ENCODE measurements around the gene ARHGEF40.

DNA sequence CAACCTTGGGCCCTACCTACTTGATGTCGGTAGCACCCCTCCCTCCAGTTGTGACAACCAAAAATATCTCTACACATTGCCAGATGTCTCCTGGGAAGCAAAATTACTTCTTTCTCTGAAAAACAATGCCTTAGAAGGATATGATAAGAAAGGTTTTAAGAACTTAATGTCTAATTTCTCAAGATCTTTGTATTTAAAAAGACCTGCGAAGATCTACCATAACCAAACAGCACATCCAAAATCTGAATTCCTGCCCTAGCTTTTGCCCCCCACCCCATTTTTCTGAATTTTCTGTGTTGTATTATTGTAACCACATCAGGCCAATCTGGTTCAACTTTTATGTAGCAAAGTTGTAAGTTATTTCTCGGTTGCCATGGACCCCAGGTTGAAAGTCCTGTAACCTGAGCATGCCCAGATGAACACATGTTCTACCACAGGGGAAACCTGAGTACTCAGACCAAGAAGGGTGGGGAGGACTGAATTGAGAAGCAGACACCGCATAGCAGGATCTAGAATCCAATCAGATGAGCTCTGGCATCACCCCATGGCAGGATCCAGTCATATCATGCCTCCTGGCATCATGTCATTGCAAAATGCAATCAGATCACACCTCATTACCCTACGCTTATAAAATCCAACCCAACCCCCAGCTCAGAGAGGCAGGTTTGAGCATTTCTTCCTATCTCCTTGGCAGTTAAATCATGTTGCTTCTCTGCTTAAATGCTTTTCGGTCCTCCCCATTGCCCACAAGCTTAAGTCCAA, 39.5 kb downstream of the ARHGEF40 start:
- TF ChIP-seq, protein P1, sequence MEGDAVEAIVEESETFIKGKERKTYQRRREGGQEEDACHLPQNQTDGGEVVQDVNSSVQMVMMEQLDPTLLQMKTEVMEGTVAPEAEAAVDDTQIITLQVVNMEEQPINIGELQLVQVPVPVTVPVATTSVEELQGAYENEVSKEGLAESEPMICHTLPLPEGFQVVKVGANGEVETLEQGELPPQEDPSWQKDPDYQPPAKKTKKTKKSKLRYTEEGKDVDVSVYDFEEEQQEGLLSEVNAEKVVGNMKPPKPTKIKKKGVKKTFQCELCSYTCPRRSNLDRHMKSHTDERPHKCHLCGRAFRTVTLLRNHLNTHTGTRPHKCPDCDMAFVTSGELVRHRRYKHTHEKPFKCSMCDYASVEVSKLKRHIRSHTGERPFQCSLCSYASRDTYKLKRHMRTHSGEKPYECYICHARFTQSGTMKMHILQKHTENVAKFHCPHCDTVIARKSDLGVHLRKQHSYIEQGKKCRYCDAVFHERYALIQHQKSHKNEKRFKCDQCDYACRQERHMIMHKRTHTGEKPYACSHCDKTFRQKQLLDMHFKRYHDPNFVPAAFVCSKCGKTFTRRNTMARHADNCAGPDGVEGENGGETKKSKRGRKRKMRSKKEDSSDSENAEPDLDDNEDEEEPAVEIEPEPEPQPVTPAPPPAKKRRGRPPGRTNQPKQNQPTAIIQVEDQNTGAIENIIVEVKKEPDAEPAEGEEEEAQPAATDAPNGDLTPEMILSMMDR (IDR thresholded peaks at IDR 0.05; ENCODE audit: insufficient read depth, low read length) = no peak
- TF ChIP-seq SPI1 (IDR thresholded peaks at IDR 0.05; ENCODE audit: borderline replicate concordance, low read depth) (no peak), GABPA (IDR thresholded peaks at IDR 0.05; ENCODE audit: low read depth) (no peak), POLR2AphosphoS5 (IDR thresholded peaks at IDR 0.05; ENCODE audit: low read depth) (no peak)
- TF ChIP-seq, protein P2, sequence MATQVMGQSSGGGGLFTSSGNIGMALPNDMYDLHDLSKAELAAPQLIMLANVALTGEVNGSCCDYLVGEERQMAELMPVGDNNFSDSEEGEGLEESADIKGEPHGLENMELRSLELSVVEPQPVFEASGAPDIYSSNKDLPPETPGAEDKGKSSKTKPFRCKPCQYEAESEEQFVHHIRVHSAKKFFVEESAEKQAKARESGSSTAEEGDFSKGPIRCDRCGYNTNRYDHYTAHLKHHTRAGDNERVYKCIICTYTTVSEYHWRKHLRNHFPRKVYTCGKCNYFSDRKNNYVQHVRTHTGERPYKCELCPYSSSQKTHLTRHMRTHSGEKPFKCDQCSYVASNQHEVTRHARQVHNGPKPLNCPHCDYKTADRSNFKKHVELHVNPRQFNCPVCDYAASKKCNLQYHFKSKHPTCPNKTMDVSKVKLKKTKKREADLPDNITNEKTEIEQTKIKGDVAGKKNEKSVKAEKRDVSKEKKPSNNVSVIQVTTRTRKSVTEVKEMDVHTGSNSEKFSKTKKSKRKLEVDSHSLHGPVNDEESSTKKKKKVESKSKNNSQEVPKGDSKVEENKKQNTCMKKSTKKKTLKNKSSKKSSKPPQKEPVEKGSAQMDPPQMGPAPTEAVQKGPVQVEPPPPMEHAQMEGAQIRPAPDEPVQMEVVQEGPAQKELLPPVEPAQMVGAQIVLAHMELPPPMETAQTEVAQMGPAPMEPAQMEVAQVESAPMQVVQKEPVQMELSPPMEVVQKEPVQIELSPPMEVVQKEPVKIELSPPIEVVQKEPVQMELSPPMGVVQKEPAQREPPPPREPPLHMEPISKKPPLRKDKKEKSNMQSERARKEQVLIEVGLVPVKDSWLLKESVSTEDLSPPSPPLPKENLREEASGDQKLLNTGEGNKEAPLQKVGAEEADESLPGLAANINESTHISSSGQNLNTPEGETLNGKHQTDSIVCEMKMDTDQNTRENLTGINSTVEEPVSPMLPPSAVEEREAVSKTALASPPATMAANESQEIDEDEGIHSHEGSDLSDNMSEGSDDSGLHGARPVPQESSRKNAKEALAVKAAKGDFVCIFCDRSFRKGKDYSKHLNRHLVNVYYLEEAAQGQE (IDR thresholded peaks at IDR 0.05; ENCODE audit: insufficient replicate concordance, low read depth) = no peak

Data from HL-60 (cell line).